SK-N-SH treated with all-trans-retinoic acid at 6 μM for 48 hours (cell line): ENCODE data around the gene ACTR5.

Experiments
- ARNTL ChIP-seq: fragments of 450-650 bp; formaldehyde crosslinking; IDR thresholded peaks from 2 replicates; pipeline ENCODE4 v1.5.0; 2020; ENCODE audit warnings: low read depth, mild to moderate bottlenecking, moderate library complexity, borderline replicate concordance
- CREB5 ChIP-seq: fragments of 250-450 bp; sonication (Bioruptor Pico); IDR thresholded peaks from 2 replicates; pipeline ENCODE4 v1.5.1; 2020; ENCODE audit warnings: low read depth, mild to moderate bottlenecking, moderate library complexity
- CSRNP3 ChIP-seq: fragments of 250-450 bp; sonication (Bioruptor Pico); IDR thresholded peaks from 2 replicates; pipeline ENCODE4 v1.5.1; 2021; ENCODE audit warnings: mild to moderate bottlenecking, moderate library complexity
- ESRRG ChIP-seq: fragments of 250-450 bp; sonication (Bioruptor Pico); IDR thresholded peaks from 2 replicates; pipeline ENCODE4 v1.6.1; 2021; ENCODE audit warnings: mild to moderate bottlenecking
- PPARA ChIP-seq: fragments of 250-450 bp; sonication (Bioruptor Pico); IDR thresholded peaks from 2 replicates; pipeline ENCODE4 v1.5.0; 2020; ENCODE audit warnings: mild to moderate bottlenecking, borderline replicate concordance
- RARB ChIP-seq: fragments of 250-450 bp; sonication (Bioruptor Pico); IDR thresholded peaks from 2 replicates; pipeline ENCODE4 v1.8.0; 2021; ENCODE audit warnings: mild to moderate bottlenecking, moderate library complexity
- SNAI2 ChIP-seq: fragments of 250-450 bp; sonication (Bioruptor Pico); IDR thresholded peaks from 2 replicates; pipeline ENCODE4 v1.5.0; 2020; ENCODE audit warnings: mild to moderate bottlenecking, moderate library complexity
- ZC3H10 ChIP-seq: fragments of 250-450 bp; sonication (Bioruptor Pico); IDR thresholded peaks from 2 replicates; pipeline ENCODE4 v1.5.1; 2021; ENCODE audit warnings: mild to moderate bottlenecking, moderate library complexity
- ZFP30 ChIP-seq: fragments of 450-650 bp; formaldehyde crosslinking; IDR thresholded peaks from 2 replicates; pipeline ENCODE4 v1.5.0; 2022; ENCODE audit warnings: mild to moderate bottlenecking, moderate library complexity
- ZNF565 ChIP-seq: fragments of 450-650 bp; formaldehyde crosslinking; conservative IDR thresholded peaks from 2 replicates; pipeline ENCODE4 v1.5.0; 2020; ENCODE audit warnings: low read depth, mild to moderate bottlenecking, moderate library complexity

GRCh38 chr20:38806855-38807655 lies 58.8 kb downstream of the ACTR5 start:
- TF ChIP-seq ZNF565 (CRISPR knock-in tag) = no peak
- TF ChIP-seq ESRRG (CRISPR knock-in tag) = no peak
- no peak for TF ChIP-seq CSRNP3 (CRISPR knock-in tag)
- no peak for TF ChIP-seq ZFP30 (CRISPR knock-in tag)
- TF ChIP-seq CREB5 (CRISPR knock-in tag) = no peak
- TF ChIP-seq ZC3H10 (CRISPR knock-in tag) = no peak
- no peak for TF ChIP-seq PPARA (CRISPR knock-in tag)
- TF ChIP-seq RARB (CRISPR knock-in tag) = no peak
- TF ChIP-seq SNAI2 (CRISPR knock-in tag) = no peak
- no peak for TF ChIP-seq ARNTL (CRISPR knock-in tag)
